Activated naive CD4-positive, alpha-beta T cell treated with anti-CD3 and anti-CD28 coated beads, Interleukin-2, amount 50 U/mL, for 24 hours (primary cell): ENCODE data around the gene ZNF235.
"Not testable (repeated sequence)": the region's sequence is repeated elsewhere in the genome, so short reads cannot be mapped to it uniquely, and the experiment has no call there.

Source experiments
- H3K27ac Mint-ChIP-seq: one replicate; pipeline ENCODE4 v1.8.0; 2021; ENCODE audit warnings: mild to moderate bottlenecking, mixed read lengths
- H3K27me3 Mint-ChIP-seq: one replicate; pipeline ENCODE4 v1.8.0; 2021; ENCODE audit warnings: mixed read lengths
- H3K36me3 Mint-ChIP-seq: one replicate; pipeline ENCODE4 v1.8.0; 2021; ENCODE audit warnings: mixed read lengths
- H3K4me1 Mint-ChIP-seq: one replicate; pipeline ENCODE4 v1.8.0; 2021; ENCODE audit warnings: mixed read lengths
- H3K4me3 Mint-ChIP-seq: one replicate; pipeline ENCODE4 v1.8.0; 2021; ENCODE audit warnings: mild to moderate bottlenecking, mixed read lengths
- H3K9me3 Mint-ChIP-seq: one replicate; pipeline ENCODE4 v1.8.0; 2021; ENCODE audit warnings: mixed read lengths

ZNF235 gene

DNA sequence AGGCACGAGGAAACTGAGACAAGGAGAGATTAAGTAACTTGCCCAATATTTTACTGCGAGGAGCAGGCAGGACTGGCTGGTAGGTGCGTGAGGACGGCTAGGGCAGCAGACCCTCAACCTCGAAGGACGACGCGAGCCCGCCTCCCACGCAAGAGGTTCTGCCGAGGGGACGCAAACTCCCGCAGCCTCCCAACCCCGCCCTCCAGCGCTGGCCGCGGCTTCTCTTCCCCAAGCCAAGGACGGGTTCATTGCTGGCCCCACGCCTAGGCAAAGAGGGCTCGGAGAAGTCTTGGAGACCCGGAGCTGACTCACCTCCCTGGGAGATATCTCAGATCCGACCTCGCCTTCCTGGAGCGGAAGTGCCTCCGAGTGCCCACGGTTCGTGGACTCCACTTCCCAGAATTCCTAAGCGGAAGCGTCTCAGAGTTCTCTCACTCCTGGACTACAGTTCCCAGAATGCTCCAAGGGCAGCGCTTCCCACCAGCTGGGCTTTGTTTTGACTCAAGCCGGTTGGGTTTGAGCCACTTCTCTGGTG lies at the start of gene ZNF235:
Gene ZNF235 (minus strand): TSS at position 367 of the 535 bp plus-strand sequence. CDS start 1,621 bp downstream, outside the sequence.
- Mint-ChIP-seq H3K27ac (peak within 1 kb of the TSS; percentile 73), H3K9me3 (peaks cover 19% of the 10 kb centered on the region), H3K27me3 (no peaks in the 10 kb centered on the region), H3K36me3 (peaks cover 29% of the 10 kb centered on the region), H3K4me3 (peak within 1 kb of the TSS; percentile 92), H3K4me1 (peaks cover 25% of the 10 kb centered on the region)

DNA sequence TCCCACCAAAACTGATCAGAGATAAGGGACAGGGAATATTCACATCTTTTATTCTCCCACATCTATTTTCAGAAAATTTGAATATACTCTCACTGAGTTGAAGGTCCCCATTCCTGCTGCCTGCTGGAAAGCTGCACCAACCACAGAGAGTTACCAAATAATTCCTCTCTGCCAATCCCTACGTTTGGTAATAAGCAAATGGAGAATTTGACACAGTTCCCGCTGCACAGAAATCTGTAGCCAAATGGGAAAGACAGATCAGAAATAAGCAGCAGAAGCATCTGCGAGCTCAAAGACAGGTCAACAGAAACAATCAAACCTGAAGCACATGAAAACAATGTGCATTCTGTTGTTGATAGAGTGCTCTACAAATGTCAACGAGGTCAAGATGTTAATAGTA lies 41.7 kb upstream of the ZNF235 start:
- Mint-ChIP-seq H3K4me1 (no peaks in the 10 kb centered on the region), H3K4me3 (no peak overlapping the region), H3K36me3 (peaks cover 5% of the 10 kb centered on the region), H3K27me3 (peaks cover 1% of the 10 kb centered on the region), H3K9me3 (peaks cover 33% of the 10 kb centered on the region), H3K27ac (no peak overlapping the region)

DNA sequence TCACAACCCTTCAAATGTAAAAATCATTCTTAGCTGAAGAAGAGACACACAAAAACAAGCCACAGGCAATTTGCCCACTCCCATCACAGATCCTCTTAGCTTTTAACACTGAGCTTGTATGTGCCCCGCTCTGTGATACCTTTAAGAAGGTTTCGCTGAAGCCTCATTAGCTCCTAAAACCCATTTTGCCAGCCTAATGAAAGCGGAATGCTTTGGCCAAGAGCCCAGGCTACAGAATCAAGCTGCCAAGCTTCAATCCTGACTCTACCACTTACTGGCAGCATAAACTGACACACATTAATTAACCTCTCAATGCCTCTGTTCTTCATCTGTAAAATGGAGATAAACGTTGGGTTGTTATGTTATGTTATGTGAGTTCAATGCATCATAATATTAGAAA lies 41.1 kb upstream of the ZNF235 start:
- H3K27me3 Mint-ChIP-seq = peaks cover 1% of the 10 kb centered on the region
- H3K36me3 Mint-ChIP-seq = peaks cover 5% of the 10 kb centered on the region
- H3K4me3 Mint-ChIP-seq = no peak overlapping the region
- no peak overlapping the region for H3K27ac Mint-ChIP-seq
- peaks cover 34% of the 10 kb centered on the region for H3K9me3 Mint-ChIP-seq
- no peaks in the 10 kb centered on the region for H3K4me1 Mint-ChIP-seq

DNA sequence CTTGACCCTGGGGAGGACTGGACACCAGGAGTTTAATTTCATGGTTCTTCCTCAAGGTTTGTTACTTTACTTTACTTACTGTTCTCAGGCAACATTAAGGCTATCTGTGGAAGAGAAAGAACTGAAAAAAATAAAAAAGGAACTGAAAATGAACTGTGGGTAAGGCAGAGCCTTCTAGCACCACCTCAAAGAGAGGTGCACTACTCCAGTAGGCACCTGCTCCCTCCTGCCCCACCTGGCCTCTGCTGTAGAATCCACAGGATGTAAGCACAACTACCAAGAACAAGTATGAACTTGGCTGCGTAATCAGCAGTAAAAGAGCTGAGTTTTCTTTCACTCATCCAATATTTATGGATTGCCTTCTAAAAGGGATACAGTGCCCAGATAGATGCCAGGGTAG lies 39.4 kb upstream of the ZNF235 start:
- H3K27me3 Mint-ChIP-seq = no peaks in the 10 kb centered on the region
- H3K4me1 Mint-ChIP-seq = no peaks in the 10 kb centered on the region
- no peak overlapping the region for H3K27ac Mint-ChIP-seq
- peaks cover 8% of the 10 kb centered on the region for H3K36me3 Mint-ChIP-seq
- H3K9me3 Mint-ChIP-seq = peaks cover 27% of the 10 kb centered on the region
- H3K4me3 Mint-ChIP-seq = no peak overlapping the region

DNA sequence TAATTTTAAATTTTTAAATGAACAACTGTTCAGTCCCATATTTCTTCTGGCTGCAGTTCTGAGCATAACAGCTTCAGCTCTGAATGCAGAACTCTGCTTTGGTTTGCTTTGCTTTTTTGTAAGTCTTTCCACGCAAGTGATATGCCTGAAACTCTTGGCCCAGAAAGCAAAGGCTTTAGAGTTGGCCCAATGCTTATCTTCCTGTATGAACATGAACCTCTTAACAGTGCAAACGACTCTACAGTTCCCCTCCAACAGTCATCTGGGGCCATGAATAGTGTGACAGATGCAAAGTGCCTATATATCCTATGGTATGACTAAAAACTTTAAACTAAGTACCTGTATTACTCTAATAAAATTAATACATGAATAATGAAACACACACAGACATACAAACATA lies 37.0 kb upstream of the ZNF235 start:
- H3K9me3 Mint-ChIP-seq = peaks cover 22% of the 10 kb centered on the region
- no peak overlapping the region for H3K4me3 Mint-ChIP-seq
- H3K27me3 Mint-ChIP-seq = no peaks in the 10 kb centered on the region
- H3K36me3 Mint-ChIP-seq = peaks cover 8% of the 10 kb centered on the region
- H3K4me1 Mint-ChIP-seq = no peaks in the 10 kb centered on the region
- H3K27ac Mint-ChIP-seq = no peak overlapping the region

DNA sequence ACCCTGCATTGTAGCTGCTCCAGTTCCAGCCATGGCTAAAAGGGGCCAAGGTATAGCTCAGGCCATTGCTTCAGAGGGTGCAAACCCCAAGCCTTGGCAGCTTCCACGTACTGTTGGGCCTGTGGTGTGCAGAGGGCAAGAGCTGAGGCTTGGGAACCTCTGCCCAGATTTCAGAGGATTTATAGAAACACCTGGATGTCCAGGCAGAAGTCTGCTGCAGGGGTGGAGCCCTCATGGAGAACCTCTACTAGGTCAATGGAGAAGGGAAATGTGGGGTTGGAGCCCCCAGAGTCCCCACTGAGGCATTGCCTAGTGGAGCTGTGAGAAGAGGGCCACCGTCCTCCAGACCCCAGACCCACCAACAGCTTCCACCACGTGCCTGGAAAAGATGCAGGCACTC lies 29.8 kb upstream of the ZNF235 start:
- Mint-ChIP-seq H3K36me3 (peaks cover 22% of the 10 kb centered on the region), H3K9me3 (peaks cover 47% of the 10 kb centered on the region)
- not testable (repeated sequence) for H3K4me3 Mint-ChIP-seq, H3K27me3 Mint-ChIP-seq, H3K27ac Mint-ChIP-seq, H3K4me1 Mint-ChIP-seq

DNA sequence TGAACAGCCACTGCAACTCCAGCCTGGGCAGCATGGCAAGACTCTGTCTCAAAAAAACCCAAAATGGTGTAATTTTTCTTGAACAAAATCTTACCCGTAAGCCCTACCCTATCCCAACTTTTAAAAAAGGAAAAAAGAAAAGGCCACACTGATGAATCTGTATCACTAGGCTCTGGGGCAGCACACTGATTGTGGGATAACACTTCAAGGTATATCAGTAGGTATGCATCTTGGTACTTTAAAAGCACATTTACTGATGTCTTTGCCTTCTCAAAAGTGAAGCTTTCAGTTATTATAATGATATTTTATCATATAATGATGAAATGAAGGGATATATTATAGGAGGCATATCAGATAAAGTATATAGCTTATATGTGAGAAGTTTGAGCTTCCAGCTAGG lies 27.3 kb upstream of the ZNF235 start:
- peaks cover 54% of the 10 kb centered on the region for H3K9me3 Mint-ChIP-seq
- H3K36me3 Mint-ChIP-seq = peaks cover 18% of the 10 kb centered on the region
- H3K4me3 Mint-ChIP-seq = no peak overlapping the region

DNA sequence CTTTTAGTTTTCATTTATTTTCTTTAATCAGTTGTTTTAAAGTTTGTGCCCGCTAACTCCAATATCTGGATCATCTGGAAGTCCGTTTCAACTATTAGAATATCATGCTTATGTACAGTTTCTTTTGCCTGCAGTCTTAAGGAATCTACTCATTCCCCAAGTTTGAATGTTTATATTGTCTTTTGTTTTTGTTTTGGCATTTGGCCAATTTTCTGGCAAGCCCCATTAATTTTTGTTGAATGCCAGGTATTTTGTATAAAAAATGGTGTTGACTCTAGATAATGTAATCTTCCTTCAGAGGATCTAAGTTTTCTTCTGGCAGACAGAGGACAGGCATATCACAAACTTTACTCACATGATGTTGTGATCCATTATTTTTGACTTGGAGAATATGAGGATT lies 11.1 kb upstream of the ZNF235 start:
- H3K9me3 Mint-ChIP-seq = peaks cover 64% of the 10 kb centered on the region
- H3K27ac Mint-ChIP-seq = no peak overlapping the region
- peaks cover 20% of the 10 kb centered on the region for H3K36me3 Mint-ChIP-seq

More for the DNA sequence above, 27.3 kb upstream of the ZNF235 start:
- H3K27me3 Mint-ChIP-seq = peaks cover 8% of the 10 kb centered on the region
- H3K4me1 Mint-ChIP-seq = no peaks in the 10 kb centered on the region
- no peak overlapping the region for H3K27ac Mint-ChIP-seq

DNA sequence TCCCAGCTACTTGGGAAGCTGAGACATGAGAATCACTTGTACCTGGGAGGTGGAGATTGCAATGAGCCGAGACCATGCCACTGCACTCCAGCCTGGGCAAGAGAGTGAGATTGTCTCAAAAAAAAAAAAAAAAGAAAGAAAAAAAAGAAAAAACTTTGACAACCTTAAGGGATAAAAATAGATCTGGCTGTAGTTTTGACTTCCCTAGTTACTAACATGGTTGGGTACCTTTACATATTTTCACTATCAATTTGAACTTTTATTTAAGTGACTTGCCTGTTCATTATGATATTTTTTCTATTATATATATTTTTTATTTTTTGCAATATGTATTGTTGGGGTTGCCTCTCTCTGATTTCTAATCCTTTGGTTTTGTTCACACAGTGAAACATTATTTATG lies 8.4 kb upstream of the ZNF235 start:
- Mint-ChIP-seq H3K36me3 (peaks cover 14% of the 10 kb centered on the region), H3K4me3 (no peak overlapping the region), H3K27me3 (peaks cover 15% of the 10 kb centered on the region), H3K27ac (no peak overlapping the region), H3K4me1 (no peaks in the 10 kb centered on the region), H3K9me3 (peaks cover 47% of the 10 kb centered on the region)

More for the DNA sequence above, 11.1 kb upstream of the ZNF235 start:
- H3K4me3 Mint-ChIP-seq = no peak overlapping the region
- H3K4me1 Mint-ChIP-seq = no peaks in the 10 kb centered on the region
- peaks cover 18% of the 10 kb centered on the region for H3K27me3 Mint-ChIP-seq

DNA sequence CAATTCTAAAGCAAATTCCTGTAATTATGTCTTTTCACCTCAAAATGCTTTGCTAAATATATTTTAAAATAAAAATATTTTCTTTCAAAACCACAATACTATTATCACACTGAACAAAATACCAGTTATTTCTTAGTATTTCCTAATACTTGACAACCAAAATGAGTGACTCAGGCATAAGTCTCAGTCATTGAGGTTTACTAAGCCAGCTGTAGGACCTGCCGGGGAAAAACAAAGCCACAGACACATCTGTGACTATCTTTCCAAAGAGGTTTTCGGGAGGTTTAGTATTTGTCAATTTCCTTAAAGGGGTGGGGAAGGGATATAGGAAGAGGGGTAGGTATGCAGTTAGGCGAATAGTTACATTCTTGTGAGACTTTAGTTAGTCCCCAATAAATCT lies 3.2 kb upstream of the ZNF235 start:
- peaks cover 22% of the 10 kb centered on the region for H3K9me3 Mint-ChIP-seq
- H3K27me3 Mint-ChIP-seq = peaks cover 3% of the 10 kb centered on the region
- peaks cover 6% of the 10 kb centered on the region for H3K36me3 Mint-ChIP-seq
- no peak overlapping the region for H3K4me3 Mint-ChIP-seq
- H3K4me1 Mint-ChIP-seq = peaks cover 17% of the 10 kb centered on the region
- no peak overlapping the region for H3K27ac Mint-ChIP-seq

DNA sequence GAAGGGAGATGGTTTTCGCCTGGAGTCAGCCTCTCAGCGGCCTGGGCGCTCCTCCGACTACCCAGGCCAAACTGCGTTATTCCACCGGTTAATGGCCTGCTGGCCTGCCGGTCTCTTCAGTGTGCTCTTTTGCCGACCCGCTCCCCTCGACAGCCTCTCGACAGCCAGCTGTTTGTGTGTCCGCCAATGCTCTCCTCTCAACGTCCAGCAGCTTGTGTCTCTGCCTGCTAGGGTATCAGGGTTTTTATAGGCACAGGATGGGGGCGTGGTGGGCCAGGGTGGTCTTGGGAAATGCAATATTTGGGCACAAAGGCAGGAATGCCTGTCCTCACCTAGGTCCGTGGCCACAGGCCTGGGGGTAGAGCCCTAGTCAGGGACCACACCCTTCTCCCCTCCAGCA lies 1.5 kb upstream of the ZNF235 start:
- Mint-ChIP-seq H3K4me1 (peaks cover 21% of the 10 kb centered on the region), H3K27ac (no peak overlapping the region), H3K9me3 (peaks cover 14% of the 10 kb centered on the region), H3K4me3 (no peak overlapping the region), H3K27me3 (peaks cover 2% of the 10 kb centered on the region), H3K36me3 (peaks cover 17% of the 10 kb centered on the region)

DNA sequence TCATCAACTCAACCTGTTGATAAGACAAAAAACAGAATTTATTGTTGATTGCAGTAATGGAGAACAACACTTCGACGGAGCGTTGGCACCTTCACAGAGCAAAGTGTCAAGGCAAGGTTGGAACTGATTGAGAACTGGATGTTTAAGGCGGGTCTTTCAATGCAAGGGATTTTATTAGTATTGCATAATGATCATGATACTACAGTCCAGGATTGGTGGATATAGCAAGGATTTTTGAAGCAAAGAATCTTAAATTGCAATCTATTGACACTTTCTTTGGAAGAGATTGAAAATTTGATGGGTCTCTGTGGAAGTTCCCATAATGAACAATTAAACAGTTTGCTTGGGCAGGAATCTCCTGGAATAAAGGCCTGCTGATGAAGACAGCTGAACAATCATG lies 632 bp upstream of the ZNF235 start:
- Mint-ChIP-seq H3K4me1 (peaks cover 25% of the 10 kb centered on the region), H3K27ac (no peak overlapping the region), H3K4me3 (no peak overlapping the region), H3K9me3 (peaks cover 19% of the 10 kb centered on the region), H3K27me3 (peaks cover under 1% of the 10 kb centered on the region), H3K36me3 (peaks cover 23% of the 10 kb centered on the region)

DNA sequence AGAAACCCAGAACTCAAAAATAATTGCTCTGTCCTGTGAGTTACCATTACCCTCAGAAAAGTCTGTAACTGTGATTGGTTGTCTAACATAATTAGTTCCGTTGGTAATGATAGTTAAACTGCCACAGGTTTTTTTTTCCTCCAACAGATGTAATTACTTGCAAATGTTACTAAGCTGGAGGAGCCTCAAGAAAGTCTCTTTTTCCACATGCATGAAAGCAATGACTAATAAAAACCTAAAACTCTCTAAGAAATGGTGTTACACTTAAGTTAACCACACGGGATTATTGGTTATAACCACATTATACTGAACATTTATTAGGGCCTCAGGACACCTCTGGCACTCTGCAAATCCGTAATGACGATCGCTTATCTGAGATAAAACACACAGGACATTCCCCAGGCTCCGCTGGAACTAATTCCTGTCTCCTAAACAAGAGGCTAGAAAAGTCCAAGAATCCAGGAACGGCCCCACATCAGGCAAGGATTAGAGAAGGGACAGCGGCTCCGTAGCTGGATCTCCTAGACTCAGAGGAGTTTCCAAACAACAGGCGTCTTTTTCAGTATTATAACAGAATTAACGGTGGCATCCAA lies 753 bp downstream of the ZNF235 start:
- peaks cover 34% of the 10 kb centered on the region for H3K36me3 Mint-ChIP-seq
- H3K27ac Mint-ChIP-seq = peak overlapping the region; percentile 73
- H3K9me3 Mint-ChIP-seq = peaks cover 19% of the 10 kb centered on the region
- H3K27me3 Mint-ChIP-seq = no peaks in the 10 kb centered on the region
- peaks cover 25% of the 10 kb centered on the region for H3K4me1 Mint-ChIP-seq
- peak overlapping the region; percentile 92 for H3K4me3 Mint-ChIP-seq

DNA sequence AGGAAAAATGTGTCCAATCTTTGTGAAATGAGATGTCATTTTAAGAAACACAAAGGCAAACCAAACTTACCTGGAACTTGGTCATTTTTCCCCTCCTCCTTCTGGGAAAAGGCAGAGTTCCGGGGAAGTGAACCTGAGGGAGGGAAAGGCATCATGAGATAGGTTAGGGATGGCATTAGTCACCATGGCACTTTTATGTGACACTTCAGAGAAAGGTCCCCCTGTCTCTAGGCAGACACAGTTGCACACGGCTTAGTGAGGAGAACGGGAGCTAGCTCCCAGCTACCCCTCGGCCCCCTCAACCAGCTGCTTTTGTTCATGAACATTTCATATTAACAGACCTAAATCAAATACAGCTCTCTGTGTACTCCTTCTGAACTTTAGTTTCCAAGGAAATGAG lies 1.5 kb downstream of the ZNF235 start:
- peak overlapping the region; percentile 92 for H3K4me3 Mint-ChIP-seq
- H3K9me3 Mint-ChIP-seq = peaks cover 17% of the 10 kb centered on the region
- no peaks in the 10 kb centered on the region for H3K27me3 Mint-ChIP-seq
- H3K4me1 Mint-ChIP-seq = peaks cover 25% of the 10 kb centered on the region
- peaks cover 39% of the 10 kb centered on the region for H3K36me3 Mint-ChIP-seq
- H3K27ac Mint-ChIP-seq = no peak overlapping the region

DNA sequence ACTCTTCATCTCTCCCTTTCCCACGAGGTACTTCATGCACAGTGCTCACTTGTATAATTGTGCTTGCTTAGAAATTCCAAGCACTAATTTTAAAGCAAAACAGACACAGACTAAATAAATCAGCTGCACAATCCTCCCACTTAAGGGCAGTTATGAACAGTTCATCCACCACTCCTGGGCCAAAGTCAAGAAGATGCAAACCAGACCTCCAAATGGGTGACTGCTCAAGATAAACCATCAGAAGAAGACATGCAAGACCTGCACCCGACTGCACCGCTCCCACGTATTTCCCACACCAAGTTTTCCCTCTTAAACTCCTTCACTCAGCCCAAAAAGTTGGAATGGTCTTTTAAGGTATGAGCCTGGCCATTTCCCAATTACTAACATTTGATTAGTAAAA lies 19.9 kb downstream of the ZNF235 start:
- Mint-ChIP-seq H3K27me3 (no peaks in the 10 kb centered on the region), H3K4me1 (no peaks in the 10 kb centered on the region), H3K27ac (no peak overlapping the region), H3K36me3 (peaks cover 60% of the 10 kb centered on the region), H3K4me3 (no peak overlapping the region), H3K9me3 (peaks cover 31% of the 10 kb centered on the region)

DNA sequence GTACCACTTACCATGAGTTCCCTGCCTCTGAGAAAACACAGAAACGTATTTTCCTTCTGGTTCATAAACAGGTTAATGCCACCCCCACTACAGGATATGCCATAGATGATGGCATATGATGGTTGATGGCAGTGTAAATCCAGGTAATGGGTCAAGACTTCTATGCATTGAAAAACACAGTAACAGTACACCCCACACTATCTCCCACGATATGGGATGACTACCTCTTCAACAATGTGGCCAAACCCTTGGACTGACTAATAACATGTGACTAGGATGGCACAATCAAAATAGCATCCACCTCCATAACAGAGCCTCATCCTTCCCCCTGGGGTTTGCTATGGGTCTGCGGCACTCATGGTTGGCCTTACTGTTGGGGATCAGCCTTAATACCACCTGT lies 22.0 kb downstream of the ZNF235 start:
- H3K27ac Mint-ChIP-seq = peak overlapping the region; percentile 5
- H3K4me3 Mint-ChIP-seq = no peak overlapping the region
- peaks cover 51% of the 10 kb centered on the region for H3K36me3 Mint-ChIP-seq
- H3K27me3 Mint-ChIP-seq = no peaks in the 10 kb centered on the region
- no peaks in the 10 kb centered on the region for H3K4me1 Mint-ChIP-seq
- peaks cover 31% of the 10 kb centered on the region for H3K9me3 Mint-ChIP-seq

DNA sequence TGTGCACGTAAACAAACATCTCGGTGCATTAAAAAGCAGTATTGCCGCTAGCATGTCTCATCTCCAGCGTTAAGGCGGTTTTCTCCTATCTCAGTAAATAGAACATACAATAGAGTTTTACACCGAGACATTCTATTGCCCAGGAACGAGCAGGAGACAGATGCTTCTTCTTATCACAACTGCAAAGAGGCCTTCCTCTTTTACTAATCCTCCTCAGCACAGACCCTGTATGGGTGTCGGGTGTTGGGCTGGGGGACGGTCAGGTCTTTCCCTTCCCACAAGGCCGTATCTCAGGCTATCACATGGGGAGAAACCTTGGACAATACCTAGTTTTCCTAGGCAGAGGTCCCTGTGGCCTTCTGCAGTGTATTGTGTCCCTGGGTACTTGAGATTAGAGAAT lies 23.9 kb downstream of the ZNF235 start:
- Mint-ChIP-seq H3K27me3 (no peaks in the 10 kb centered on the region), H3K9me3 (peaks cover 33% of the 10 kb centered on the region), H3K4me3 (no peak overlapping the region), H3K4me1 (no peaks in the 10 kb centered on the region), H3K27ac (no peak overlapping the region), H3K36me3 (peaks cover 48% of the 10 kb centered on the region)
